T47D (cell line): ENCODE data around the gene PHKB.

Experiments used
- DNase-seq, 2 experiments: peaks; one replicate each; pipeline versions ENCODE4 v3.0.0 to v3.0.0-alpha.2; 2011 to 2012; ENCODE audit warnings: low read depth in 1 of 2, low spot score in 1 of 2
- JUND ChIP-seq: IDR thresholded peaks from 2 replicates; pipeline ENCODE4 v1.6.1; 2012; ENCODE audit warnings: low read depth
- in situ Hi-C: cut with HindIII; loops from 2 replicates; pipeline ENCODE4 v1.10.0; 2016; ENCODE audit warnings: low sequenced_read_pairs, low pct_unique_long_range_greater_than_20kb

Gene PHKB

DNA sequence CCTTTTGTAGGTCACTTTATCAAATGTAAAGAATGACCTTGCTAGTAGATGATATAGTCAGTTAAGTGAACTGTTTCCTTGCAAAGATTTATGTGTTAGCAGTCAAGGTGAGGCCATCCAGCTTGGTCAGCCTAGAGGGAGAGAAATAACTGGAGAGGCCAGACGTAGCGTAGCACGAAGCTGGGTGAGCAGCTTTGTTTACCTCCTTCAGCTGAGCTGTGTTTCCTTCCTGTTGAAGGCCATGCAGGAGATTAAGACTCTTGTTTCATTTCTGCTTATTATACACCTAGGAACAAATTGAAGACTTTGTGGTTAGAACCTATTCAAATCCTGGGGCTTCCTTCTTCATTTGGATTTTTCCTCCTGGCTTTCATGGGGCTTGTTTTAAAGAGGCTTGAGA, 267.1 kb downstream of the PHKB start:
- no peak for TF ChIP-seq JUND
- no peak for DNase-seq
- in situ Hi-C loops, result no loop called here

- DNase-seq, result no peak
- in situ Hi-C loops, result no loop called here
- no peak for TF ChIP-seq JUND
Measured at GRCh38 chr16:47729701-47730100, 268.6 kb downstream of the PHKB start.

DNA sequence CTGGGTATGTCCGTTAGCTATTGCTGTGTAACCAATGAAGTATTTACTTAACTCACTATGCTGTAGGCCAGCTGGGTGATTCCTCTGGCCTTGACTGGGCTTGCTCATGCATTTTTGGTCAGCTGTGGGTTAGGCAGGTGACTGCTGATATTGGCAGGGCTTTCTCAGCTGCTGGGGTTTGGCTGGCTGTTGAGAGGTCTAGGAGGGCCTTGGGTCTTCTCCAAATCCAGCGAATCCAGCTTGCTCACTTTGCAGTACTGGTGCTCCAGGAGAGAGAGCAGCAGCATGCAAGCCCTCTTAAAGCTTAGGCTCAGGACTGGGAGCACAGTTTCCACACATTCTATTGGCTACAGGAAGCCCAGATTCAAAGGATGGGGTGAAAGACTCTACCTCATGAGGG, 270.1 kb downstream of the PHKB start:
- DNase-seq, result no peak
- in situ Hi-C loops, result no loop called here
- TF ChIP-seq JUND, result no peak

- in situ Hi-C loops, result no loop called here
- DNase-seq, result no peak
- TF ChIP-seq JUND, result no peak
Measured at GRCh38 chr16:47732122-47732521, 271.0 kb downstream of the PHKB start.

- TF ChIP-seq JUND, result no peak
- no peak for DNase-seq
- in situ Hi-C loops, result no loop called here
Measured at GRCh38 chr16:47732523-47733111, 271.5 kb downstream of the PHKB start.

DNA sequence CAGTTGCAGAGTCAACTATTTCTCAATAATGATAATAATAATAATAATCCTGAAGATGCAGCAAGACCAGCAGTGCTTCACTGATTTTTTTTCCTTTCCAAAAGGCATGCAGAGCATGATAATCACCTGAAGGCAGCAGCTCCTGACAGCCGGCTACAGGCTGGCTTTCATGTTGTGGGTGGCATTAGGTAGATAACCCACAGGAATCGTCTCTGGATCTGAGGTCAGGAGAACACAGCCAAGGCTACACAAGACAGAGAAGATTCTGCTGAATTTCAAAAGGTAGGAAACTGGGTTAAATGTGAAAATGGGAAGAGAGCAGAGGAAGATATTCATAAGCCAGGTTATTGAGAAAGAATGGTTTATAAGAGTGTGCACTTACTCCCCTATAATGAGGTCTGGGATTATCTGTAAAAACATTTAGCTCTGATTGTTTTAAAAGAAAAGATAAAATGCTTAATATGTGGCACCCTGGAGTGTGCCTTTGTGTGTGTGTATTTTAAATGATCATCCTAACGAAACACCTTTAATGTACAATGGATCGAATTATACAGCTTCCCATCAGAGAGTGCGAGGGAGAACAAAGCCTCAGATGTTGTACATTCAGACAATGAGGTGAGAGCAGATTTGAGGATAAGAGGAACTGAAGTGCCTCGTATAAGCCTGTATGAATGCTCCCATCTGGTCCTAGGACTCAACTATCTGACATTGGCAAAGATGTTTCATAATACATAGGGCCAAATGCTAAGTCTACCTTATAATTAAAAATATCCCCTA, 273.1 kb downstream of the PHKB start:
- TF ChIP-seq JUND, result no peak
- in situ Hi-C loops, result no loop called here
- DNase-seq, result no peak

DNA sequence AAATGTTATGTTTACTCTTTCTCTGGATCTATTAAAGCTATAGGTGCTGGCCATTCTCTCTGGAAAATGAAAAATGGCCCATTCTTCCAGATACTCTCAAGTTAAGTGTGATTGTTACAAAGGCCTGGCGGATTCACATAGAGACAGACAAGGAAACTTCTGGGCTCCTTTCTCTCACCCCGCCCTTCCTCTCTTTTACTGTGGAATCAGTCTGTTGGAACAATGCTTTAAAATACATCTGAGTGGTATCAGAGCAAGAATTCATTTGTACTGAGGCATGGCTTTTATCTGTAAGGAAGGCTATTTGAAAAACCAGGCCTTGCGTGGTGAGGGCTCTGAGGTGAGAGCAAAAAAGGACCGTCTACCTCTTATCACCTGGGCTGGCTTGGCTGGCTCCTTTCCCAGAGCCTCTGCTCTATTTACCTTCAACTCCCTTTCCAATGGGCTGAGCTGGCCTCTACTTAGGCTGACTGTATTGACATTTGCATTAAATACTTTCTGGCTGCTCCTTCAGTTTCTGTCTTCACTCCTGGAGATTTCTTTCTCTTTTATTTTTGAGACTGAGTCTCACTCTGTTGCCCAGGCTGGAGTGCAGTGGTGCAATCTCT, 274.0 kb downstream of the PHKB start:
- in situ Hi-C loops, result no loop called here
- TF ChIP-seq JUND, result no peak
- no peak for DNase-seq

DNA sequence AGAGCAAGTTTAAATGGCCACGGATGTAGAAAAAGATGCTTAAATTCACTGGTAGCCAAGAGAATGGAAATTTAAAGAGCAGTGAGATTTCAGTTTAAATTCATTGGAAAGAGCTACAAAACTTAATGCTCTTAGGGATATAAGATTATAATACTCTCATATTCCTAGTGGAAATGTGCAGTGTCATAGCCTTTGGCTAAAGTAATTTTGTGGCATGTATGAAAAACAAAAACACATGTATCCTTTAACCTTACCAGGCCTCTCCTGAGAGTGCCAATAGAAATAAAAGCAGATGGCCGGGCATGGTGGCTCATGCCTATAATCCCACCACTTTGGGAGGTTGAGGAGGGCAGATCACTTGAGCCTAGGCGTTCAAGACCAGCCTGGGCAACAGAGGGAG, 289.2 kb downstream of the PHKB start:
- in situ Hi-C loops, result no loop called here
- DNase-seq, result no peak
- no peak for TF ChIP-seq JUND
